ENCODE measurements around the gene KIF4A.

DNA sequence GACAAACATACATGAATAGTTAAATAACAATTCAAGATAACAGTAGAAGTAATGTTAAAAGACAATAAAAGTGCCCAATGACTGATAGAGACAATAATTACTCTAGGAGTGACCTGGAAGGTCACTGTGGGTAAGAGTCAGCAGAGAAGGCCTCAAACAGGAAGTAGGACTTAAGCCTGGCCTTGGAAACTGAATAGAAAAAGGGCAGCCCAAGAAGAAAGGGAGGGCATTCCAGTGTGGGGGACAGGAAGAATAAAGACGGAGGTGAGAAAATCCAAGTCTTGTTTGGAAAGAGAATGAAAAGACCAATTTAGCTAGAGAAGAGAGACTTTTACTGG, 35.9 kb upstream of the KIF4A start:
- TF ChIP-seq, protein P1, sequence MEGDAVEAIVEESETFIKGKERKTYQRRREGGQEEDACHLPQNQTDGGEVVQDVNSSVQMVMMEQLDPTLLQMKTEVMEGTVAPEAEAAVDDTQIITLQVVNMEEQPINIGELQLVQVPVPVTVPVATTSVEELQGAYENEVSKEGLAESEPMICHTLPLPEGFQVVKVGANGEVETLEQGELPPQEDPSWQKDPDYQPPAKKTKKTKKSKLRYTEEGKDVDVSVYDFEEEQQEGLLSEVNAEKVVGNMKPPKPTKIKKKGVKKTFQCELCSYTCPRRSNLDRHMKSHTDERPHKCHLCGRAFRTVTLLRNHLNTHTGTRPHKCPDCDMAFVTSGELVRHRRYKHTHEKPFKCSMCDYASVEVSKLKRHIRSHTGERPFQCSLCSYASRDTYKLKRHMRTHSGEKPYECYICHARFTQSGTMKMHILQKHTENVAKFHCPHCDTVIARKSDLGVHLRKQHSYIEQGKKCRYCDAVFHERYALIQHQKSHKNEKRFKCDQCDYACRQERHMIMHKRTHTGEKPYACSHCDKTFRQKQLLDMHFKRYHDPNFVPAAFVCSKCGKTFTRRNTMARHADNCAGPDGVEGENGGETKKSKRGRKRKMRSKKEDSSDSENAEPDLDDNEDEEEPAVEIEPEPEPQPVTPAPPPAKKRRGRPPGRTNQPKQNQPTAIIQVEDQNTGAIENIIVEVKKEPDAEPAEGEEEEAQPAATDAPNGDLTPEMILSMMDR (IDR thresholded peaks at IDR 0.05) = no peak
- no peak for TF ChIP-seq POLR2A (IDR thresholded peaks at IDR 0.05)
